Activated T-helper 1 cell treated with anti-CD3 and anti-CD28 coated beads, Interleukin-12 subunit alpha, Interleukin-12 subunit beta, Interleukin-2, Interleukin-4 antibody, amounts not matched to agents 30 ng/mL and 10 ng/mL and 1 ng/mL, durations not matched to agents 14 hours and 24 hours and 36 hours (primary cell): ENCODE data around the gene LPIN1. TPM values are rescaled to one million over a fixed set of nuclear protein-coding genes. Genes with fewer than 3 reads are reported as not detected.
"Not testable (repeated sequence)": the region's sequence is repeated elsewhere in the genome, so short reads cannot be mapped to it uniquely, and the experiment has no call there.

Experiments
- DNase-seq: peaks from one replicate; pipeline ENCODE4 v3.0.0; 2021; ENCODE audit warnings: low spot score
- H3K27ac Mint-ChIP-seq: one replicate; pipeline ENCODE4 v1.8.0; 2021; ENCODE audit warnings: mild to moderate bottlenecking, mixed read lengths
- H3K27me3 Mint-ChIP-seq: one replicate; pipeline ENCODE4 v1.8.0; 2022; ENCODE audit warnings: mild to moderate bottlenecking, moderate library complexity, mixed read lengths; ENCODE audit not compliant: insufficient read depth
- H3K36me3 Mint-ChIP-seq: one replicate; pipeline ENCODE4 v1.8.0; 2021; ENCODE audit warnings: low read depth, mixed read lengths
- H3K4me1 Mint-ChIP-seq: one replicate; pipeline ENCODE4 v1.8.0; 2021; ENCODE audit warnings: low read depth, mixed read lengths
- H3K4me3 Mint-ChIP-seq: one replicate; pipeline ENCODE4 v1.8.0; 2021; ENCODE audit warnings: mild to moderate bottlenecking, moderate library complexity, mixed read lengths
- H3K9me3 Mint-ChIP-seq: one replicate; pipeline ENCODE4 v1.8.0; 2021; ENCODE audit warnings: mixed read lengths
- intact Hi-C: fragments of 100-400 bp; cut with micrococcal nuclease; formaldehyde crosslinking; loops from one replicate; pipeline ENCODE4 v1.15.1; 2024
- total RNA-seq: library from RNA; stranded (reverse); gene quantifications from 2 replicates; pipeline ENCODE4 v1.2.3, GENCODE V29; 2022

LPIN1 gene
- total RNA-seq, 1 donor from 2014 or later: 49.5 TPM

- Mint-ChIP-seq H3K4me1 (peaks cover 5% of the 10 kb centered on the region), H3K9me3 (peaks cover 18% of the 10 kb centered on the region), H3K27me3 (peaks cover 71% of the 10 kb centered on the region), H3K36me3 (no peaks in the 10 kb centered on the region), H3K27ac (no peak overlapping the region), H3K4me3 (no peak overlapping the region)
- intact Hi-C loops: loop anchor here (10.0 kb wide), 2 partner anchors 492 to 578 kb away; partner anchors contain the start of gene ROCK2
- no peak for DNase-seq
Observed at GRCh38 chr2:11836647-11837219, 90.3 kb downstream of the LPIN1 start.

GRCh38 chr2:11837875-11838734 lies 91.7 kb downstream of the LPIN1 start:
- no peak for DNase-seq
- no peaks in the 10 kb centered on the region for H3K36me3 Mint-ChIP-seq
- H3K27me3 Mint-ChIP-seq: peaks cover 71% of the 10 kb centered on the region
- no peaks in the 10 kb centered on the region for H3K4me1 Mint-ChIP-seq
- H3K4me3 Mint-ChIP-seq: no peak overlapping the region
- no peak overlapping the region for H3K27ac Mint-ChIP-seq
- H3K9me3 Mint-ChIP-seq: peaks cover 18% of the 10 kb centered on the region
- intact Hi-C loops: loop anchor here (10.0 kb wide), 2 partner anchors 493 to 577 kb away; partner anchors contain the start of gene ROCK2

GRCh38 chr2:11839916-11840315 lies 93.5 kb downstream of the LPIN1 start:
- no peak overlapping the region for H3K4me3 Mint-ChIP-seq
- peaks cover 54% of the 10 kb centered on the region for H3K27me3 Mint-ChIP-seq
- H3K9me3 Mint-ChIP-seq: peaks cover 10% of the 10 kb centered on the region
- intact Hi-C loops: loop anchor here (10.0 kb wide), 2 partner anchors 495 to 575 kb away; partner anchors contain the start of gene ROCK2
- H3K4me1 Mint-ChIP-seq: no peaks in the 10 kb centered on the region
- no peak overlapping the region for H3K27ac Mint-ChIP-seq
- no peak for DNase-seq
- no peaks in the 10 kb centered on the region for H3K36me3 Mint-ChIP-seq

- no peak for DNase-seq
- peaks cover 7% of the 10 kb centered on the region for H3K9me3 Mint-ChIP-seq
- no peaks in the 10 kb centered on the region for H3K4me1 Mint-ChIP-seq
- no peaks in the 10 kb centered on the region for H3K36me3 Mint-ChIP-seq
- H3K4me3 Mint-ChIP-seq: no peak overlapping the region
- intact Hi-C loops: no loop called here
- no peak overlapping the region for H3K27ac Mint-ChIP-seq
- peaks cover 34% of the 10 kb centered on the region for H3K27me3 Mint-ChIP-seq
Observed at GRCh38 chr2:11842336-11842735, 95.9 kb downstream of the LPIN1 start.

GRCh38 chr2:11844798-11845197 lies 98.4 kb downstream of the LPIN1 start:
- Mint-ChIP-seq H3K9me3 (peaks cover 24% of the 10 kb centered on the region), H3K27me3 (peaks cover 22% of the 10 kb centered on the region)
- H3K27ac Mint-ChIP-seq, H3K4me1 Mint-ChIP-seq, DNase-seq, intact Hi-C loops, H3K4me3 Mint-ChIP-seq, H3K36me3 Mint-ChIP-seq: not testable (repeated sequence)

- DNase-seq, intact Hi-C loops, H3K4me3 Mint-ChIP-seq, H3K4me1 Mint-ChIP-seq, H3K27ac Mint-ChIP-seq, H3K36me3 Mint-ChIP-seq: not testable (repeated sequence)
- Mint-ChIP-seq H3K9me3 (peaks cover 26% of the 10 kb centered on the region), H3K27me3 (peaks cover 17% of the 10 kb centered on the region)
Observed at GRCh38 chr2:11847935-11848334, 101.5 kb downstream of the LPIN1 start.

- Mint-ChIP-seq H3K27me3 (peaks cover 13% of the 10 kb centered on the region), H3K4me1 (no peaks in the 10 kb centered on the region), H3K27ac (no peak overlapping the region), H3K4me3 (no peak overlapping the region), H3K9me3 (peaks cover 22% of the 10 kb centered on the region), H3K36me3 (peaks cover 4% of the 10 kb centered on the region)
- DNase-seq: no peak
- intact Hi-C loops: no loop called here
Observed at GRCh38 chr2:11850082-11850481, 103.7 kb downstream of the LPIN1 start.

- no peak overlapping the region for H3K27ac Mint-ChIP-seq
- H3K36me3 Mint-ChIP-seq: peaks cover 4% of the 10 kb centered on the region
Observed at GRCh38 chr2:11852526-11853196, 106.2 kb downstream of the LPIN1 start.

GRCh38 chr2:11853197-11853588 lies 106.8 kb downstream of the LPIN1 start:
- intact Hi-C loops: no loop called here
- no peak for DNase-seq
- Mint-ChIP-seq H3K27me3 (peaks cover 19% of the 10 kb centered on the region), H3K4me3 (no peak overlapping the region), H3K9me3 (peaks cover 23% of the 10 kb centered on the region), H3K36me3 (peaks cover 4% of the 10 kb centered on the region), H3K27ac (no peak overlapping the region), H3K4me1 (no peaks in the 10 kb centered on the region)

More at GRCh38 chr2:11852526-11853196, 106.2 kb downstream of the LPIN1 start:
- H3K4me1 Mint-ChIP-seq: no peaks in the 10 kb centered on the region
- intact Hi-C loops: no loop called here
- no peak overlapping the region for H3K4me3 Mint-ChIP-seq
- H3K9me3 Mint-ChIP-seq: peaks cover 23% of the 10 kb centered on the region
- DNase-seq: no peak
- peaks cover 19% of the 10 kb centered on the region for H3K27me3 Mint-ChIP-seq

GRCh38 chr2:11855064-11855760 lies 108.8 kb downstream of the LPIN1 start:
- no peak for DNase-seq
- intact Hi-C loops: no loop called here
- H3K27ac Mint-ChIP-seq: no peak overlapping the region
- peaks cover 21% of the 10 kb centered on the region for H3K9me3 Mint-ChIP-seq
- peaks cover 21% of the 10 kb centered on the region for H3K27me3 Mint-ChIP-seq
- no peak overlapping the region for H3K4me3 Mint-ChIP-seq
- H3K4me1 Mint-ChIP-seq: no peaks in the 10 kb centered on the region
- peaks cover 4% of the 10 kb centered on the region for H3K36me3 Mint-ChIP-seq

GRCh38 chr2:11856095-11856494 lies 109.7 kb downstream of the LPIN1 start:
- Mint-ChIP-seq H3K4me3 (no peak overlapping the region), H3K27me3 (peaks cover 18% of the 10 kb centered on the region), H3K9me3 (peaks cover 21% of the 10 kb centered on the region), H3K4me1 (no peaks in the 10 kb centered on the region), H3K27ac (no peak overlapping the region), H3K36me3 (peaks cover 4% of the 10 kb centered on the region)
- no peak for DNase-seq
- intact Hi-C loops: no loop called here

GRCh38 chr2:11858883-11859282 lies 112.5 kb downstream of the LPIN1 start:
- Mint-ChIP-seq H3K36me3 (peaks cover 4% of the 10 kb centered on the region), H3K4me1 (peaks cover 7% of the 10 kb centered on the region), H3K27ac (no peak overlapping the region), H3K4me3 (no peak overlapping the region), H3K27me3 (peaks cover 19% of the 10 kb centered on the region), H3K9me3 (peaks cover 21% of the 10 kb centered on the region)
- intact Hi-C loops: no loop called here
- DNase-seq: no peak
